Activated CD8-positive, alpha-beta memory T cell treated with anti-CD3 and anti-CD28 coated beads for 1 hour (primary cell): ENCODE measurements around the gene DNAAF1.

Source experiments
- DNase-seq, 2 donors: peaks; one replicate each; pipeline ENCODE4 v3.0.0-alpha.2; 2020; ENCODE audit warnings: low read depth in 1 of 2; ENCODE audit errors: extremely low read depth in 1 of 2

The DNAAF1 gene

DNA sequence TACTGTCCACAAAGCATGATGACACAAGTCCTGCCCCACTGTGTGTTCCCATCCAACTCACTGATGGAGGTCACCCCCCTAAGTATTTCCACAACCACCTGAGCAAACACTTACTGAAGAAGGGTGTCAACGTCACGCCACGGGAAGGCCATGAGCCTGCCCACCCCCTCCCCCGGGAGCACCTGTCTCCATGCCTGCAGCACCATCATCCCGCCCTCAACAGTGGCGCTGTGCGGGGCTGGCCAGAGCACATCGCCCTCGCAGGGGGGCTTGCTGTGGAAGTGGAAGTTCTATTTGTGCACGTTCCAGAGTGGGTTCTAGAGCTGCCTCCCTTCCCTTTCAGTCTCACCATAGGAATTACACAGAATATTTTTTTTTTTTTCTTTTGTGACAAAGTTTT, 24.1 kb upstream of the DNAAF1 start:
- no peak for DNase-seq

DNA sequence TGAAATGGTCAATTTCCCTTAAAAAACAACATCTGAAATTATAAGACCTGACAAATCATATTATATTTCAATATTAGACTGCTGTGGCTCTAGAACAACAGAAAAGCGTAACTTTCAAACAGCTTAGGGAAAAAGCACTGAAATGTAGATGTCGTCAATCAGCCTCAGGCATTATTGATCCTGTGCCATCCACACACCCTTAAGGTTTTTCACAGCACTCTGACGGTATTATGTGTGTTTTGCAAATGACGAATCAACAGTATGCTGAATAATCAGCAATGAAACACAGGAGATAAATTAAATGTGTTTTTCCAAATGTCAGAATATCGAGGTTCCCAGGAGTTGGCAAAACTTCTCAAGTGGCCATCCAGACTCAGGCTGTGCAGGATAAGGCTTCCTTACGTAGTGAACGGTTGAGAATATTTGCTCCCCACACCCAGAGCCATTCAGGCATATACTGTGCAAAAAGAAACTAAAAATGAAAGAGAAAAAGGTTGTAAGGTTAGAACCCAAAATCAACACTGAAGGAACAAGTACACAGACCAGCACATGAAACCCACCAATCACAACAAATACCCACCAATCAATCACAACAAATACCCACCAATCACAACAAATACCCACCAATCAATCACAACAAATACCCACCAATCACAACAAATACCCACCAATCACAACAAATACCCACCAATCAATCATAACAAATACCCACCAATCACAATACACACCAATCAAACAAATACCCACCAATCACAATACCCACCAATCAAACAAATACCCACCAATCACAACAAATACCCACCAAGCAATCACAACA, 20.6 kb upstream of the DNAAF1 start:
- DNase-seq: no peak

DNA sequence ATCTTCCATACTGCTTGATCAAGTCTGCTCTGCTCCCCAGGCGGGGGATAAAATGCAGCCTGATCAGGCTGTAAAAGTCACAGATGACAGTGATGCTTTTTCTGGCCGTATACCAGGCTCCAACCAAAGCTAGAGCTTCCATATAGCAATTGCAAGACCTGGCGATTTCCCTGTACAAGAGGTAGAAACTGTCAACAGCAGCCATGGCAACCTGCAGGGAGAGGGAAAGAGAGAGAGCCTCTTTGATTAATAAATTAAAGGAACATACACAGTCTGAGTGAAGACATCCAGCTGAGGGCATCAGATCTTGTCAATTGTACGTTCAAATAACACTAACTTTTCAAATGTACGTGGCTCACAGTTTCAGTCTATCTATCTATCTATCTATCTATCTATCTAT, 14.0 kb upstream of the DNAAF1 start:
- no peak for DNase-seq

DNA sequence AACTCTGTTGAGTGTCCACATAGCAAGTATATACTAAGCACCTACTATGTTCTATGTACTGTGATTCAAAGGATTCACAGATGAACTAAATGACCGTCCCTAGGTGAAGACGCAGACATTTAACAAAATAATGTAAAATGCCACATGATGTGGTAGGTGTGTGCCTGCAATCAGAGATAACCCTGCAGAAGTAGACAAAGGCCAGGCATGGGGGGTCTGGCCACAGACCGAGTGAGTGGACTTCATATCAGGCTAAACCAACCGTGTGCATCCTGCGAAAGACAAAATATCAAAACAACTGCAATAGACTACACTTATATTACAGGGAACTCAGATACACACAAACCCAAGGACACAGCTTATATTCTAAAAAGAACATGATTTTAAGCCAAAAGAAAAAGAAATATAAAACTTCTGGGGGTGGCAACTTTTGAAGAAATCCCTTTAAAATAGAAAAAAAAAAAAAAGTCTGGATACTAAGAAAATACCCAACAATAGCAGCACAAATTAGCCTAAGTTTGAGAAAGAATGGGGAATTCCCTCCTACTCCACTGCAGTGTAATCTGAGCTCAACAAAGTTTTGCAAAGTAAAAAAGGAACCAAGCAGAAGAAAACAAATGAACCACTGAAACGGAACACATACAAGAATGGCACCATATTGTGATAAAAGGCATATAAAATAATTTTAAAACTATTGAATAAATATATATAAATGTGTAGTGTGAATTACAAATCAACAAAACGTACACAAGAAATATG, 12.4 kb upstream of the DNAAF1 start:
- DNase-seq: no peak

DNA sequence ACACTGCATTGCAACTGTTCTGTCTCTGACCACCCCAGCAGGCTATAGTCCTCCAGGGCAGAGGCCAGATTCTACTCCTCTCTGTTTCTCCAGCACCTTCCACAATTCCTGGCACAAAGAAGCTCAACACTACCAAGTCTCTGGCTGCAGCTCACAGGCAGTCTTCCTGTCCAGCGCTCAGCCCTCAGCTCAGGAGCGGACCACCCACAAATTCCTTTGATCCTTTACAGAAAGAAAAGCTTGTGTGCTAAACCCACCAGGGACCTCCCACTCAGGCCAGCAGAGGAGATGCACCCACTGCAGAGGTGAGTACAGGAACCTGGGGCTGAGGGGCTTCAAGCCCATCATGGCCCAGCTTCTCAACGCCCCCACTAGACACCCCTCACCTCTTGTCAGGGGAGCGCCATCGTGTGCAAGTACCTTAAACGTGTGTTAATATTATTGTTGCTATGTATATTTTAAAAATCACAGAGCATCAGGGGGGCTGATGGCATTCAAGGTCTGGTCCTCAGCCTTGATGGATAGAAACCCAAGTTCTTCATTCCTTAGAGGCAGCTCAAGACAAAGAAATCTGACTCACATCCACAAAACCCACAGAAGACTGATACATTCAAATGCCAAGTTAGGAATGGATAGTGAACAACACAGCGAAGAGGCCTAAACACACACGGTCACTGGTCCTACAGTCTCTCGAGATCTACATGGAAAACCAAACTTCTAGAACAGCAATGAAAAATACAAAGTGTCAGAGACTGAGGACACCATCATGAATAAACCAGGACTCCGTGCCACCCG, 8.6 kb upstream of the DNAAF1 start:
- DNase-seq: no peak

DNA sequence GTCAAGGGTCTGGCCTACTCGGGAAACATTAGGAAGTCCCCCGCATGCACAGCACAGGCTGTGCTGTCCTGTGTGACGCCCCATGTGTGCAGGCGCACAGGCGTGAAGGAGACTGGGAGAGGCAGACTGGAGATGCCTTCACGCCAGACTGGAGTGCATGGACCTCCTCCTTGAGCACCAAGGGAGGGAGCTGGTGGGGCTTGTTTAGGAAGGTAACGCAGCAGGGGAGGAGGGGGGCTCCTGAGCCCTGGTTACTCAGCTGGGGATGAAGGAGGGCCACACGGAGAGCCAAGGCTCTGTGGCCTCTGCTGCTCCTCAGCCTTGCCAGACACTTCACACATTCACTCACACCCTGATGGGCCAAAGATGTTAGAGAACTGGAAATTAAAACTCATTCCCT, 7.8 kb upstream of the DNAAF1 start:
- DNase-seq: no peak

DNA sequence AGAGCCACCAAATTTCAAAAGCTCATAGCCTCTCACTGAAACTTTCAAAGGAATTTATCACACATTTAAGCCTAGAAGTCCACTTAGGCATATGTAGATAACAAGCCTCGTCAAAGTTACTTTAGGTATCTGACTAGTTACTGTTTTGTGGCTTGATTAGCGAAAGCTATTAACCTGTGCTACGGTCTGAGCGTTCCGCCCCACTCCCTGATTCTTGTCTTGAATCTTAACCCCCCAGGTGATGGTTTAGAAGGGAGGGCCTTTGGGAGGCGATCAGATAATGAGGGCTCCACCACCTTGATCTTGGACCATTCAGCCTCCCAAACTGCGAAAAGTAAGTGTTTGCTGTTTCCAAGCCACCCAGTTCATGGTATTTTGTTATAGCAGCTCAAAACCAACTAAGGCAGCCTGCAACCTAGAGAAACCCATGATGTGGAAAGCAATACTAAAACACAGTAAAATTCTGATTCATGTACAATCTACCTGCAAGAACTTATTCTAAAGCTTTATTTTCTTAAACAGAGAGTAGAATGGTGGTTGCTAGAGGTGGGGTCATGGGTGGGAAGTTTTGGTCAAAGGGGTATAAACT, 7.2 kb upstream of the DNAAF1 start:
- no peak for DNase-seq

DNA sequence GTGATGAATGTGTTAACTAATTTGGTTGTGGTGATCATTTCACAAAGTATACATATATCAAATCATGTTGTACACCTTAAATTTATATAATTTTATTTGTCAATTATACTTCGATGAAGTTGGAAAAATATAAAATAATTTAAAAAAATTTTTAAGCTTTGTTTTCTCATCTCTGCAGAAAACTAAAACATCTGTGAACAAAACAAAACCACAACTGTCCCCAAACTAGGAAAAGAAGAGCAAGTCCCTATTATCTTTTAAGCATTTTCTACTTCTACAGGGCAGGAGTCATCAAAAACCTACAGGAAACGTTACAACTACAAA, 6.6 kb upstream of the DNAAF1 start:
- no peak for DNase-seq

DNA sequence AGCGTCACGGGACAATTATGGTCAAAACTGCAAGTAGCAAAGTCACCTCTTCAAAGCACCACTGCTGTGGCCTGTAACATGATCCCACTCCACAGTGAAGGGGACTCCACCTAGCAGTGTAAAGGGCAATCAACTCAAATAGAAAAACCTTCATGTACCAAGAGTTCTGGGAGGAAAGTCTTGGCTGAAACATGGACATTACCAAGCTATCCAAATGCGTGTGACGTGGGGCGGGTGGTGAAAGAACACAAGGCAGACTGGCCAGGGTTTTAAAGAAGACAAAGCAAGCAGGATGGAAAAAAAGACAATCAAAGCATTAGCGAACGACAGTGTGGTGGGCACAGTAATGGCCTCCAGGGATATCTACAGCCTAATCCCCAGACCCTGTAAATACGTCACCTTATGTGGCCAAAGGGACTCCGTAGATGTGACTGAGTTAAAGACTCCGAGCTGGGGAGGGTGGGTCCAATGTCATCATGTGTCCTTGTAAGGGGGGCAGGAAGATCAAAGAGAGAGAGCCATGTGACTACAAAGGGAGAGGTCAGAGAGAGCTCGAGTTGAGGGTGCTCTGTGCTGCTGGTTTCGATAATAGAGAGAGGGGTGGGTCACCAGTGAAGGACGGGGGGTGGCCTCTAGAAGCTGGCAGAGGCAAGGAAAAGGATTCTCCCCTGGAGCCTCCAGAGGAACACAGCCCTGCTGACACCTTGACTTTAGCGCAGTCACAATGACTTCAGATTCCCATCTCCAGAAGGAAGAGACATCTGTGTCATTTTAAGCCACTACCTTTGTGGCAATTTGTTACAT, 6.1 kb upstream of the DNAAF1 start:
- DNase-seq: no peak

DNA sequence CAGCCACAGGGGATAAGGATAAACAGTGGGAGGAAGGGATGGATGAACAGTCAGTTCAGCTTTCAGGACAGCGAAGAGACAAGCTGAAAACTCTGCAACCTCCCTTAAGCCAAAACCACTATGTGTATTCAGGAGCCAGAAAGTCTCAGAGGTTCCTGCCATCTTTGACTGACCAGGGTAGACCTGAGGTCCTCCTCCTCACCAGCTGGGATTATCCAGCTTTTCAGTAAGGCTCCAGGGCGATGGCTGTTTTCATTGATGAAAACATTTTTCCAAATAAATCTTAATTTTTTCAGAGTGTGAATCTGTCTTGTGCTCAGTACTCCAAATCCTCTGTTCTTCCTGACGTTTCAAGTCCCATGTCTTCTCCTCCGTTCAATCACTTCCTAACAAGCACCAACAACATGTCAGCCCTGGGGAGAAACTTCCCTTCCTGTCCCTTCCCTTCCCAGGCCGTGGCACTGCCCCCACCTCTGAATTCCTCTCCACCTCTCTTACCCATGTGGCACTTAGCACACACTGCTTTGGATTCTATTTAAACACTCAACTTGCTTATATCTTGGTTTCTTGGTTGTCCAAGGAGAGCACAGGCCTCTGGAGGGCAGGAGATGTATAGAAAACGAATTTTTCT, 5.4 kb upstream of the DNAAF1 start:
- DNase-seq: no peak

DNA sequence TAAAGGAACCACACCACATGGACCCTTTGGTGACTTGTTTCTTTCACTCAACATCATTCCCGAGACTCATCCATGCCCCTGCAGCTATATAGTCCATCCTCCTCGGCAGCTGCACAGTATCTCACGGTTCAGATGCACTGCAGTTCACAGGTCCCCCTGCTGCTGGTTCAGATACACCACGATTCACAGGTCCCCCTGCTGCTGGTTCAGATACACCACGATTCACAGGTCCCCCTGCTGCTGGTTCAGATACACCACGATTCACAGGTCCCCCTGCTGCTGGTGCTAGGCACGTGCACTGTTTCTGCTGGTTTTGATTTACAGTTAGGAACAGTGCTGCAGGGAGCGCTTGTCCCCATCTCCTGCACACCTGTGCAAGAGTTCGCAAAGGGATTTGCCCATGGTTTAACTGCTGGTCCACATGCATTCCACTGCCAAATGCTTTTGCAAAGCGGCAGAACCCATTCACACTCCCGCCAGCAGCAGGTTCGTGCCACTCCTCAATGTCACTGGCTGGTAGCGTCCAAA, 3.9 kb upstream of the DNAAF1 start:
- DNase-seq: no peak

DNA sequence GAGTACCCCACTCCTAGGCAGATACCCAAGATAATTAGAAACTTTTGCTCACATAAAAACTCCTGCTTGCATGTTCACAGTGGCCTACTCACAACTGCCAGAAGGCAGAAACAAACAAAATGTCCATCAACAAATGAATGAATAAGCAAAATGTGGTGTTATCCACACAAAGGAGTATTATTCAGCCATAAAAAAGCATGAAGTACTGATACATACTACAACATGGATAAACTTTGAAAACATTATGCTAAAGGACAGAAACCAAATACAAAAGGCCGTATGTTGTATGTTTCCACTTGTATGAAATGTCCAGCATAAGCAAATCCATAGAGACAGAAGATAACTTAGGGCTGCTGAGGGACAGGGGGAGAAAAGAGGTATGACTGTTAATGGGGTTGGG, 2.0 kb upstream of the DNAAF1 start:
- no peak for DNase-seq

DNA sequence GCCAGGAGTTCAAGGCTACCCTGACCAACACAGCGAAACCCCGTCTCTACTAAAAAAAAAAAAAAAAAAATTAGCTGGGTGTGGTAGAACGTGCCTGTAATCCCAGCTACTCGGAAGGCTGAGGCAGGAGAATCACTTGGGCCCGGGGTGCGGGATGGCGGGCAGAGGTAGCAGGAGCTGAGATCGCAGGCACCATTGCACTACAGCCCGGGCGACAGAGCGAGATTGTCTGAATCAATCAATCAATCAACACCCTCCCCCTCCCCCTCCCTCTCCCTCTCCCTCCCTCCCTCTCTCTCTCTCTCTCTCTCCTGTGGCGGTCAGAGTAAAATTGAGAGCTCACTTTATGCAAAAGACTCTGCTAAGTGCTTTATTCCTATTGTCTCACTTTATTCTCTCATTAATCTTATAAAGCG, 1.3 kb upstream of the DNAAF1 start:
- no peak for DNase-seq

DNA sequence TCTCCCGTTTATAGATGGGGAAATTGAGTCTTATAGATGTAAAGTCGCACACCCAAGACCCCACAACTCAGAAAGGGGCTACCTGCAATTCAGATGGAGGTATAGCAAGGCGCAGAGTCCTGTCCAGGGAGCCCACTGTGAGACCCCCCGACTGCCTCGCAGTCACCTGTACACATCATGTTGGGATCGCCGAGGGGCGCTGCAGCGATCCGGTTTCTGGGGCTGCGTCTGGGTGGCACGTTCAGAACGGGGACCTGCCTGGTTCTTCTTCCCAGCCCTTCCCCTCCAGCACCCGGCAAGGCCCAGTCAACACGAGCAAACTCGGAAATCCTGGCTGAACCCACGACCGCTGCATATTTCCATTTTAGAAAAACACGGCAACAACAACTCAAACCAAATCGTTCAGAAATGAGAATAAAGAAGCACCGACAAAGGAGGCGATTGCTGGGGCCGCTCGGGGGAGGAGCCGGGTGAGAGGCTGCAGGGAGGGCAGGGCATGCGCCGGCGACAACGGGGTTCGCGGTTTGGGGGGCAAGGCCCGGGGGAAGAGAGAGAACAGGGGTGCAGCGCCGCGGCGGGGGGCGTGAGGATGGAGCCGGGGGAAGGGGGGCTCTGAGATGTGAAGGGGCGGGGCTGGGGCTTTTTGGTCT, 774 bp upstream of the DNAAF1 start:
- DNase-seq: peak in 1 of 2 donors; percentile 21

DNA sequence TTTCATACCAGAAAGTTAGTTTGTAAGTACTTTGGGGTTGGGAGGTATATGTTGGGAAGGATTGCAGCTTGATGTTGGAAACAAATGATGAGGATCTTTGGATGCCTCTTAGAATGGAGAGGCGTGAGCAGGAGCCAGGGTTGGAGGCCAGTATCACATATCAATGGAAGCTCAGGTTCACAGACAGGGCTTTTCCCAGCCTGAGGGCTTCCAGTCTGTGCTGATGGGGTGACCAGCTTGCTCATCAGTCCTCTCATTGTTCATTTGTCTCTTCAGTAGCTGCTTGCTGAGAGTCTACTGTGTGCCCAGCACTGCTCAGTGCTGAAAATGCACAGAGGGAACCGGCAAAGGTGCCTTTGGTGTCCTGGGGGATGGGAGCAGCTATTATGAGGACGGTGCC, 5.8 kb downstream of the DNAAF1 start:
- DNase-seq: no peak

DNA sequence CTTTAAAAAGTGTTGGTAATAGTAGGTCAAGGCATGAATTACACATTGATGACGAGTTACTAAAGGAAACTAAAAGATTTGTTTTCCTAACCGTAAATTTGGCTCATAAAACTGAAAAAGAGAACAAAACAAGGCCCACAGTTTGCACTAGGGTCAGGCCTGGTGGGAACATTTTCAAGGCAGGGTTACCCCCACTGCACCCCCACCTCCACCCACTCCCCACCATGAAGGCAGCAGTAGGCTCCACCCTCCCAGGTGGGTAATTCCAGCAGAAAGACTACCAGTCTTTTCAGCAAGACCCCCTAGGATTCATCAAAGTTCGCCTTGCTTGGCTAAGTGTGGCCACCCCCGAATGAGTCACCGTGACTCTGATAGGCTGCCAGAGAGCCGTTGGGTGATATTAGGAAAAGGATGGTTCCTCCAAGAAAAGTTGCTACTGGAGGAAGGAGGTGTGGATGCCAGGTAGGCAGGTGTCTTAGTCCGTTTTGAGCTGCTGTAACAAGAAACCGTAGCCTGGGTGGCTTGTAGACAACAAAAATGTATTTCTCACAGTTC, 8.6 kb downstream of the DNAAF1 start:
- DNase-seq: no peak

DNA sequence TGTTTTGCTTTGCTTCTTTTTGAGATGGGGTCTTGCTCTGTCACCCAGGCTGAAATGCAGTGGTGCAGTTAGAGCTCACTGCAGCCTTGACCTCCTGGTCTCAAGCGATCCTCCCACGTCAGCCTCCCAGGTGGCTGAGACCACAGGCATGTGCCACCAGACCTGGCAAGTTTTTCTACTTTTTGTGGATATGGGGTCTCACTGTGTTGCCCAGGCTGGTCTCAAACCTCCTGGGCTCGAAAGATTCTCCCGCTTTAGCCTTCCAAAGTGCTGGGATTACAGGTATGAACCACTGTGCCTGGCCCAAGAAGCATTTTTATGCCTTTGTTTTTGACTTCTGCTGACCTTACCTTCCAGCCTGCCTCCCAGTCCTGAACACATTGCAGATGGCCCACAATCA, 10.1 kb downstream of the DNAAF1 start:
- no peak for DNase-seq

DNA sequence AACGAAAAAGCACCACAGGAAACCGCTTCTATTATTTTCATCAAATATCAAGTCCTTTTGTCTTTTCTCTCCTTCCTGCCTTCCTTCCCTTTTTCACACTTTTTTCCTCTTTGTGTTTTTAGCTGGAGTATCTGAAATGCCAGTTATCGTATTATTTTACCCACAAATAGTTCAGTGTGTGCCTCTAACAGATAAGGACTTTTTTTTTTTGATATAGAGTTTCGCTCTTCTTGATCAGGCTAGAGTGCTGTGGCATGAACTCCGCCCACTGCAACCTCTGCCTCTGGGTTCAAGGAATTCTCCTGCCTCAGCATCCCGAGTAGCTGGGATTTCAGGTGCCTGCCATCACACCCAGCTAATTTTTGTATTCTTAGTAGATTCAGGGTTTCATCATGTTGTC, 10.7 kb downstream of the DNAAF1 start:
- no peak for DNase-seq

DNA sequence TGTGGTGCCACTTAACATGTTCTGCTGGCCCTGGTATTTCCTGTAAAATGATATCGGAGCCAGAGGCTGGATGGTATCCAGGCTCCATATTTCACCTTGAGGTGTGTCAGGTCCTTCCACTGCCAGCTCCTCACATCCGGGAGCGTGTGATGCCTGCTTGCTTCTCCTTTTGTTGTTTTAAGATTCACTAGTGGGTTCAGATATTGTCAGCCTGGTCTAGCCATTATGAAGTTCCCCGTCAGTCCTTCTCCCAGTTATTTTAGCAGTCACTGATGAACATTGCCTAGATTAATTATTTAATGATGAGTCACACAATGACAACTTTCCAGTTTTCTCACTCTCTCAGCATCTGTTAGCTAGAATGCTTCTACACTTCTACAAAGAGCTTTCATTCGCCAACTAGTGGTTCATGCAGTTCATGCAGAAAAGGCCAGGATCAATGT, 11.3 kb downstream of the DNAAF1 start:
- no peak for DNase-seq
